Pancreas (tissue), 10 donors: Measurements from ENCODE around the gene CDK14. TPM values are rescaled to one million over a fixed set of nuclear protein-coding genes. Genes with fewer than 3 reads are reported as not detected.

ENCODE experiments used
- ATAC-seq, 4 donors: fragments of 200-7000 bp; cut with Tn5 transposase; one replicate each; pipeline versions ENCODE4 v1.8.0 to v1.9.1; 2020; ENCODE audit warnings: mild to moderate bottlenecking in 4 of 4, moderate library complexity in 4 of 4
- DNase-seq, 6 donors: peaks; one replicate each; pipeline ENCODE4 v3.0.0-alpha.2; 2020
- FAIRE-seq: peaks from 2 replicates; lab custom pipeline; 2012; peaks lifted over from hg19 to GRCh38; lab: Jason Lieb, UNC
- H3K27ac ChIP-seq, 4 donors: fragments of 200-600 bp; sonication (generic); 1 replicate in 3 of 4; 2 replicates in 1 of 4; pipeline versions ENCODE4 v1.5.0 to v1.8.0; 2020
- H3K27me3 ChIP-seq, 4 donors: fragments of 200-600 bp; one replicate each; pipeline ENCODE4 v1.8.0; 2021
- H3K36me3 ChIP-seq, 3 donors: fragments of 200-600 bp; sonication (generic) in 1 of 3; one replicate each; pipeline versions ENCODE4 v1.5.0 to v1.8.0; 2020 to 2021
- H3K4me1 ChIP-seq, 3 donors: fragments of 200-600 bp; one replicate each; pipeline ENCODE4 v1.8.0; 2021
- H3K4me3 ChIP-seq, 4 donors: fragments of 200-600 bp; sonication (generic) in 2 of 4; one replicate each; pipeline versions ENCODE4 v1.5.0 to v1.8.0; 2020 to 2021
- H3K9me3 ChIP-seq, 4 donors: fragments of 200-600 bp; one replicate each; pipeline ENCODE4 v1.8.0; 2021
- WGBS, 2 donors: extraction: QIAGEN DNeasy Blood & Tissue Kit; methylation state at CpG; one replicate each; pipeline ENCODE4 v1.1.7; 2013; 5-methylcytosine and 5-hydroxymethylcytosine counted together
- intact Hi-C, 3 donors: fragments of 100-400 bp; cut with DNase I; formaldehyde crosslinking; loops; one replicate each; pipeline versions ENCODE4 v1.11.1 to v1.14.2; 2022
- polyA plus RNA-seq, 2 donors: library from polyadenylated mRNA; stranded (reverse); fragments of 200-250 nt; gene quantifications; one replicate each; pipeline ENCODE4 v1.2.3, GENCODE V29; 2013
- total RNA-seq, 6 donors: library from RNA; stranded (reverse); fragmentation: NEBNext Ultra II Directional in 4 of 6; extraction: Animal tissue kit (Norgen Biotek cat#: 25700) in 4 of 6; gene quantifications; one replicate each; pipeline versions ENCODE4 v1.2.1 to v1.2.4, GENCODE V29; 2021 to 2023
- TF ChIP-seq, protein P1 (sequence below), 4 donors: fragments of 200-600 bp; sonication (generic) in 3 of 4; IDR thresholded peaks; one replicate each; pipeline versions ENCODE4 v1.5.0 to v1.8.0; 2021; ENCODE audit warnings: antibody characterized with exemption in 4 of 4
- donor health status: healthy with polysubstance abuse.
- donor health status: DM: no; HTN: no; CAD: no; lungs with moderate emphysema.
- donor health status: DM: no; HTN: no; CAD: no.
- donor health status: control.
- donor health status: control.
- donor health status: Bipolar disorder and iron deficiency.
- donor health status: DM: yes; HTN: yes; CAD: no.
- donor health status: DM: no; HTN: no; CAD: no.
- donor health status: DM: no; HTN: no; CAD: no.
- donor health status: DM: yes; HTN: yes; CAD: no.

Gene CDK14
- total and polyA plus RNA-seq, 8 donors: 4.5 to 48.3 (median 24.7) TPM

DNA sequence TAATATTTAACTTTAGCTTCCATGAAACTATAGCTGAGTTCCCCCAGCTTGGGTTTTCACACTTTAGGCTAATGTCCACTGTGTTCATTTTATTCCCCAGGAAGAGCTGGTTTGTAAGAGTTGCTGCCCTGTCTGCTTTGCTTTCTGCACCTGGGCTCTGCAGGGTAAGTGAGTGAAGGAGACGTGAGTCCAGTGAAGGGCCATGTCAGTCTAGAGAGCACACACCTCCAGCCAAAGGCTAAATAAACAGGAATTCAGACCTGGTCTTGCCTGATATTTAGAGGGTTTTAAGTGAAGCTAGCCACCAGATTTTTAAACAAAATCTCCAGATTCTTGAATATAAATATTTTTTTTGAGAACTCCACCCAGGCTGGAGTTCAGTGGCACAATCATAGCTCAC is 643.7 kb downstream of the CDK14 start:
- intact Hi-C loops: no loop called here
- 15 to 25% methylated on average over 1 of the region's 1 CpG for WGBS, 2 donors
- H3K27me3 ChIP-seq: no peaks in the 10 kb centered on the region

DNA sequence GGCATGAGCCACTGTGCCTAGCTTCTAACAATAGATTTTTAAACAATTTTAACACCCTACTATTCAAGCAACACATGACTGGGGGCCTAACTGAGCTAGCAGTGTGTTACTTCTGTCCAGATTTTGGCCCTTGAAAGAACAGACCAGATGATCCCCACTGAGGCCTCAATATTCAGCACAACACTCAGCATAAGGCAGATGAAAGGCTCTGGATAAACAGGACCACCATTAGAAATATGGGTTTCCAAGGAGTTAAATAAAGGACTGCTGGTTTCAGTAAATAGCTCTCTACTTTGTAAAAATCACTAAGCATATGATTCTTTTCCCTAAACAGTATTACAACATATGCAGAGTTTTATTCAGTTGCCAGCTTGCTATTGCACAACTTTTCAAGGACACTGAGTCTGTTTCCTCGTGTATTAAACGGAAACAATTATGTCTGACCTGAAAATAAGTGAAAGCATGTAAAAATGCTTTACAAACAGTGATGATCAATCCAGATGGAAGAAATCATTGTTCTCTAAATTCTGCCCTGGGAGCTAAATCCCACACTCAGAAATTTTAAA is 644.3 kb downstream of the CDK14 start:
- WGBS, 2 donors: 7% methylated on average over 2 of the region's 2 CpGs
- ATAC-seq (peak; percentile 81 to 89 (median 84)), DNase-seq (peak in 3 of 6 donors; percentile 26 to 36 (median 36)), FAIRE-seq (peak; percentile 9)
- Histone ChIP-seq H3K4me1 (peaks cover 8 to 24% (median 21%) of the 10 kb centered on the region in 3 donors), H3K27ac (peak overlapping the region in 3 of 4 donors; percentile 8 to 80 (median 72)), H3K4me3 (no peak overlapping the region), H3K9me3 (no peaks in the 10 kb centered on the region), H3K27me3 (no peaks in the 10 kb centered on the region), H3K36me3 (no peaks in the 10 kb centered on the region)
- intact Hi-C loops: no loop called here
- TF ChIP-seq, protein P1, sequence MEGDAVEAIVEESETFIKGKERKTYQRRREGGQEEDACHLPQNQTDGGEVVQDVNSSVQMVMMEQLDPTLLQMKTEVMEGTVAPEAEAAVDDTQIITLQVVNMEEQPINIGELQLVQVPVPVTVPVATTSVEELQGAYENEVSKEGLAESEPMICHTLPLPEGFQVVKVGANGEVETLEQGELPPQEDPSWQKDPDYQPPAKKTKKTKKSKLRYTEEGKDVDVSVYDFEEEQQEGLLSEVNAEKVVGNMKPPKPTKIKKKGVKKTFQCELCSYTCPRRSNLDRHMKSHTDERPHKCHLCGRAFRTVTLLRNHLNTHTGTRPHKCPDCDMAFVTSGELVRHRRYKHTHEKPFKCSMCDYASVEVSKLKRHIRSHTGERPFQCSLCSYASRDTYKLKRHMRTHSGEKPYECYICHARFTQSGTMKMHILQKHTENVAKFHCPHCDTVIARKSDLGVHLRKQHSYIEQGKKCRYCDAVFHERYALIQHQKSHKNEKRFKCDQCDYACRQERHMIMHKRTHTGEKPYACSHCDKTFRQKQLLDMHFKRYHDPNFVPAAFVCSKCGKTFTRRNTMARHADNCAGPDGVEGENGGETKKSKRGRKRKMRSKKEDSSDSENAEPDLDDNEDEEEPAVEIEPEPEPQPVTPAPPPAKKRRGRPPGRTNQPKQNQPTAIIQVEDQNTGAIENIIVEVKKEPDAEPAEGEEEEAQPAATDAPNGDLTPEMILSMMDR (IDR thresholded peaks at IDR 0.05): no peak

More for the DNA sequence above, 643.7 kb downstream of the CDK14 start:
- ATAC-seq (peak; percentile 63 to 82 (median 71)), DNase-seq (no peak), FAIRE-seq (no peak)
- H3K9me3 ChIP-seq: no peaks in the 10 kb centered on the region
- no peaks in the 10 kb centered on the region for H3K36me3 ChIP-seq
- TF ChIP-seq, protein P1 (IDR thresholded peaks at IDR 0.05): no peak
- H3K4me1 ChIP-seq: peaks cover 8 to 24% (median 21%) of the 10 kb centered on the region in 3 donors
- no peak overlapping the region for H3K4me3 ChIP-seq
- H3K27ac ChIP-seq: peak overlapping the region in 3 of 4 donors; percentile 8 to 80 (median 72)

DNA sequence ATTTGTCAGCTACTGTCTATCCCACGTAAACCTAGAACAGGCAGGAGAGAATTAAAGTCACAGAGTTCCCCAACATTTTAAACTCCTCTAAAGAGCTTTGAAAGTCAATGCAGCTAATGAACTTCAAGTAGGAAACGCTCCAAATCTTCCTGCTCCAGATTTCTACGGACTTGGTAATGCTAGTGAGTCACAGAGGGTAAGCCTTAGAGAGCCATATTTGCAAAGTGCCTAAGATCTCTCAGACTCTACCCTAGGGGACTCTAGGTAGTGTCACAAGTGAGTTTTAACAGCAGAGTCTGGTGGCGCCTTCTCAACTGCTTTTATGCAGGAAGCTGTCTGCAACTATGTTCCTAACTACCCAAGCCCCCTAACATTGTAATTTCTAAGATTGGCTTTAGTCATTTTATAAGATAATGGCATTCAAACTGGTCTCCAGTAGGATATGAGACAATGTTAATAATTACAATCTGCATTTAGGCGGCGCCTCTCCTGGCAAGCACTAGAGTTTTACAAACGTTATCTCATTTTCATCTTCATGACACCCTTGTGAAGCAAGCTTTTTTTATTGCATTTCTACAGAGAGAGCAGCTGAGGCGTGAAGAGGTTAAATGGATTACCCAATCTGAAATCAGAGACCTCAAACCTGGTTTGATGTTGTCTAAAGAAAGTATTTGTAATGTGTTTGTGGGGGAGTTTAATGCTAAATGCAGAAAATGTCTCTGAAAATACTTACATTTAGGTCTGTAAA is 646.1 kb downstream of the CDK14 start:
- FAIRE-seq: no peak
- Histone ChIP-seq H3K4me1 (peaks cover 8 to 24% (median 21%) of the 10 kb centered on the region in 3 donors), H3K27ac (no peak overlapping the region), H3K4me3 (no peak overlapping the region), H3K27me3 (no peaks in the 10 kb centered on the region), H3K36me3 (no peaks in the 10 kb centered on the region), H3K9me3 (no peaks in the 10 kb centered on the region)
- TF ChIP-seq, protein P1 (IDR thresholded peaks at IDR 0.05): no peak
- intact Hi-C loops: no loop called here
- ATAC-seq: peak in 1 of 4 donors; percentile 20
- DNase-seq: no peak
- WGBS, 2 donors: 61 to 65% methylated on average over 8 of the region's 8 CpGs

DNA sequence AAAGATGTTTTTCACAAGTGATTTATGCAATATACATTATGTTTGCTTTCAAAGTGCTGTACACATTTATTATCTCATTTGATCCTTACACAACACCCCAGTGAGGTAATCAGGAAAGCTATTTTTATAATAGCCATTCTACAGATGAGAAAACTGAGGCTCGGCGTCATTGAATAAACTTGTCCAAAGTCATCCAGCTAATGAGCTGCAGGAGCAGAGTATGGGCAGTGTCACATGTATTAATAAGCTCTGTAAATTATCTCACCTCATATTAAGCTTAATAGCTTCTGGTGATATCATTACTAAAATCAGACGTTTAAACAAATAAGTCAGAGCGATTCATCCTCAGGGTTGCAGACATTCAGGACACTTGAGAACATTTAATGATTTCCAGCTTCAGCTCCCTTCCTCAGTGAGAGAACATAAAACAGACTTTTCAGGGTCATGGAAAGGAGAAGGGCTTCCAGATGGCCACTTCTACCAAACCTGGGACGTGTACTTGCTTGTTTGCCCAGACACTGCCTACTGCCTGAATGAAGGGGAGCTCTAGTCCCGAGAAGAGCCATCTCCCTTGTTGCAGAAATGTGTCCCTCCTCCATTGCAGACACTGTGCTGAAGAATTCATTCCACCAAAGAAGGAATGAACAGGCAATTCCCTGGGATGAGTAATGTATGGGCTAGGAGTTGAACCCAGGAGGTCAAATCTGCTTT is 647.6 kb downstream of the CDK14 start:
- ATAC-seq: no peak
- intact Hi-C loops: no loop called here
- no peak for DNase-seq
- no peaks in the 10 kb centered on the region for H3K9me3 ChIP-seq
- FAIRE-seq: no peak
- no peaks in the 10 kb centered on the region for H3K27me3 ChIP-seq
- H3K4me1 ChIP-seq: peaks cover 8 to 23% (median 21%) of the 10 kb centered on the region in 3 donors
- TF ChIP-seq, protein P1 (IDR thresholded peaks at IDR 0.05): no peak
- H3K36me3 ChIP-seq: no peaks in the 10 kb centered on the region
- 75 to 79% methylated on average over 6 of the region's 6 CpGs for WGBS, 2 donors
- no peak overlapping the region for H3K27ac ChIP-seq
- no peak overlapping the region for H3K4me3 ChIP-seq
